Body of pancreas (tissue), 4 donors: Measurements from ENCODE around the gene FOXC1.

ENCODE experiments used
- CTCF ChIP-seq, 7 experiments: fragments of 450-650 bp in 4 of 7; fragments of 200-600 bp in 3 of 7; sonication (generic) in 3 of 7; IDR thresholded peaks; one replicate each; pipeline ENCODE4 v1.5.1; 2016 to 2019; ENCODE audit warnings: antibody characterized with exemption in 7 of 7
- POLR2A ChIP-seq, 3 donors: fragments of 450-650 bp; IDR thresholded peaks; one replicate each; pipeline ENCODE4 v1.6.1; 2016; ENCODE audit warnings: antibody characterized with exemption in 3 of 3, mild to moderate bottlenecking in 2 of 3

GRCh38 chr6:1577896-1578745 is 31.6 kb upstream of the FOXC1 start:
- TF ChIP-seq CTCF (IDR thresholded peaks at IDR 0.05): no peak
- TF ChIP-seq POLR2A (IDR thresholded peaks at IDR 0.05): no peak
